CD4-positive, CD25-positive, alpha-beta regulatory T cell (primary cell): ENCODE results near the gene CORO2A. TPM values are rescaled to one million over a fixed set of nuclear protein-coding genes. Genes with fewer than 3 reads are reported as not detected.

Source experiments
- ATAC-seq, 2 donors: fragments of 150-1000 bp; cut with Tn5 transposase; one replicate each; pipeline ENCODE4 v1.10.0; 2021; ENCODE audit warnings: low read depth in 2 of 2, moderate number of reproducible peaks in 2 of 2, moderate library complexity in 1 of 2
- DNase-seq, 3 donors: peaks; one replicate each; pipeline versions ENCODE4 v3.0.0 to v3.0.0-alpha.2; 2012 to 2022; ENCODE audit warnings: mixed read lengths in 1 of 3
- H3K27ac ChIP-seq: one replicate; pipeline ENCODE4 v1.7.0; 2013; ENCODE audit warnings: mild to moderate bottlenecking, low read length; ENCODE audit not compliant: insufficient read depth, poor library complexity, severe bottlenecking
- H3K27me3 ChIP-seq: one replicate; pipeline ENCODE4 v1.7.0; 2013; ENCODE audit warnings: low read length; ENCODE audit not compliant: control insufficient read depth, insufficient read depth
- H3K36me3 ChIP-seq: one replicate; pipeline ENCODE4 v1.7.0; 2013; ENCODE audit warnings: mild to moderate bottlenecking, low read length, moderate library complexity; ENCODE audit not compliant: control insufficient read depth, insufficient read depth
- H3K4me1 ChIP-seq: 2 replicates; pipeline ENCODE4 v1.7.0; 2013; ENCODE audit warnings: mild to moderate bottlenecking, low read length; ENCODE audit not compliant: insufficient read depth, control insufficient read depth, poor library complexity, severe bottlenecking
- H3K4me3 ChIP-seq: one replicate; pipeline ENCODE4 v1.7.0; 2013; ENCODE audit warnings: low read depth, mild to moderate bottlenecking, low read length, moderate library complexity
- H3K9me3 ChIP-seq, 2 experiments: 1 replicate in 1 of 2; 2 replicates in 1 of 2; pipeline ENCODE4 v1.7.0; 2013; ENCODE audit warnings: low read length in 2 of 2, mild to moderate bottlenecking in 1 of 2, moderate library complexity in 1 of 2; ENCODE audit not compliant: control insufficient read depth in 2 of 2
- H3K27ac Mint-ChIP-seq, 3 donors: one replicate each; pipeline ENCODE4 v1.8.0; 2020 to 2022; ENCODE audit warnings: mild to moderate bottlenecking in 3 of 3, mixed read lengths in 3 of 3, moderate library complexity in 2 of 3
- H3K27me3 Mint-ChIP-seq: one replicate; pipeline ENCODE4 v1.8.0; 2022; ENCODE audit warnings: mild to moderate bottlenecking, mixed read lengths
- H3K36me3 Mint-ChIP-seq: one replicate; pipeline ENCODE4 v1.8.0; 2020; ENCODE audit warnings: mixed read lengths
- H3K4me1 Mint-ChIP-seq, 4 donors: one replicate each; pipeline ENCODE4 v1.8.0; 2020 to 2022; ENCODE audit warnings: mixed read lengths in 4 of 4, mild to moderate bottlenecking in 1 of 4
- H3K4me3 Mint-ChIP-seq, 4 donors: one replicate each; pipeline ENCODE4 v1.8.0; 2020 to 2022; ENCODE audit warnings: mild to moderate bottlenecking in 4 of 4, mixed read lengths in 4 of 4, moderate library complexity in 3 of 4
- H3K9me3 Mint-ChIP-seq, 7 donors: one replicate each; pipeline ENCODE4 v1.8.0; 2020 to 2022; ENCODE audit warnings: mixed read lengths in 7 of 7, mild to moderate bottlenecking in 3 of 7, moderate library complexity in 2 of 7
- polyA plus RNA-seq, 4 donors: library from polyadenylated mRNA; unstranded; fragments of 300-500 nt; fragmentation: Illumina TruSeq; gene quantifications; one replicate each; pipeline ENCODE4 v1.2.3, GENCODE V29; 2021
- total RNA-seq: library from RNA; stranded (reverse); gene quantifications from one replicate; pipeline ENCODE4 v1.2.3, GENCODE V29; 2022

CORO2A gene
- total and polyA plus RNA-seq, 5 donors from 2014 or later: 13.4 to 27.0 (median 14.1) TPM

GRCh38 chr9:98101416-98101815, 91.0 kb downstream of the CORO2A start:
- peak overlapping the region; percentile 79 to 92 (median 84) for H3K4me3 Mint-ChIP-seq
- H3K27me3 Mint-ChIP-seq: no peaks in the 10 kb centered on the region
- H3K27me3 ChIP-seq: no peaks in the 10 kb centered on the region
- peaks cover 0 to 2% (median 0%) of the 10 kb centered on the region in 7 donors for H3K9me3 Mint-ChIP-seq
- peaks cover 32 to 94% (median 64%) of the 10 kb centered on the region in 4 donors for H3K4me1 Mint-ChIP-seq
- DNase-seq (no peak), ATAC-seq (no peak)
- peak overlapping the region; percentile 93 to 100 (median 93) for H3K27ac Mint-ChIP-seq
- H3K36me3 Mint-ChIP-seq: peaks cover 48% of the 10 kb centered on the region
- H3K4me1 ChIP-seq: peaks cover 99% of the 10 kb centered on the region
- H3K4me3 ChIP-seq: peak overlapping the region; percentile 26
- H3K36me3 ChIP-seq: peaks cover 26% of the 10 kb centered on the region
- H3K27ac ChIP-seq: peak overlapping the region; percentile 87
- no peaks in the 10 kb centered on the region for H3K9me3 ChIP-seq

- no peak for DNase-seq
- Histone ChIP-seq H3K36me3 (peaks cover 31% of the 10 kb centered on the region), H3K27me3 (no peaks in the 10 kb centered on the region), H3K4me1 (peaks cover 99% of the 10 kb centered on the region), H3K4me3 (peak overlapping the region; percentile 66), H3K9me3 (no peaks in the 10 kb centered on the region), H3K27ac (peak overlapping the region; percentile 87)
- Mint-ChIP-seq H3K27ac (peak overlapping the region; percentile 92 to 93 (median 93)), H3K27me3 (no peaks in the 10 kb centered on the region), H3K4me3 (peak overlapping the region; percentile 50 to 86 (median 80)), H3K4me1 (peaks cover 32 to 94% (median 65%) of the 10 kb centered on the region in 4 donors), H3K36me3 (peaks cover 46% of the 10 kb centered on the region), H3K9me3 (peaks cover 0 to 2% (median 0%) of the 10 kb centered on the region in 7 donors)
- ATAC-seq: no peak
Measured at GRCh38 chr9:98100456-98100855, 92.0 kb downstream of the CORO2A start.

DNA sequence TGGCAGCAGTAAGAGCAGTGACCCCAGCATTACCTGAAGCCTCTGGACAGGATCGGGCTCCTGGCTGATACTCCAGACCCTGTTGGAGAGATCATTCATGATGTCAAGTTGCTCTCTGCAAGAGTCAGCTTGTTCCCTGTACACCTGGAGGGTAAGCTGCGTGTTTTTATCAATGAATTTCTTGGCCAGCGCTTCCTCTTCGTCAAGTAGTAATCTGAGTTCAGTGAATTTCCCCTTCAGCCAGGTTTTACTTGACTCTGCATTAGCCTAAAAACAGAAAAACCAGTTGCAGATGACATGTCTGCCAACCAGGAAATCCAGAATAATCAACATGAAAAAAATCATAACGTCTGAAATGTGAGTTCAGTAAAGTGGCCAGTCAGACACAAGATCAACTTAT, 92.5 kb downstream of the CORO2A start:
- Histone ChIP-seq H3K9me3 (no peaks in the 10 kb centered on the region), H3K27me3 (no peaks in the 10 kb centered on the region), H3K36me3 (peaks cover 30% of the 10 kb centered on the region), H3K27ac (peak overlapping the region; percentile 87), H3K4me3 (peak overlapping the region; percentile 66), H3K4me1 (peaks cover 99% of the 10 kb centered on the region)
- peak overlapping the region; percentile 92 to 93 (median 93) for H3K27ac Mint-ChIP-seq
- peaks cover 32 to 92% (median 68%) of the 10 kb centered on the region in 4 donors for H3K4me1 Mint-ChIP-seq
- peak overlapping the region; percentile 48 to 86 (median 80) for H3K4me3 Mint-ChIP-seq
- no peaks in the 10 kb centered on the region for H3K27me3 Mint-ChIP-seq
- H3K9me3 Mint-ChIP-seq: peaks cover 0 to 2% (median 0%) of the 10 kb centered on the region in 7 donors
- H3K36me3 Mint-ChIP-seq: peaks cover 49% of the 10 kb centered on the region
- ATAC-seq (no peak), DNase-seq (peak in 2 of 3 donors; percentile 44 to 83)

DNA sequence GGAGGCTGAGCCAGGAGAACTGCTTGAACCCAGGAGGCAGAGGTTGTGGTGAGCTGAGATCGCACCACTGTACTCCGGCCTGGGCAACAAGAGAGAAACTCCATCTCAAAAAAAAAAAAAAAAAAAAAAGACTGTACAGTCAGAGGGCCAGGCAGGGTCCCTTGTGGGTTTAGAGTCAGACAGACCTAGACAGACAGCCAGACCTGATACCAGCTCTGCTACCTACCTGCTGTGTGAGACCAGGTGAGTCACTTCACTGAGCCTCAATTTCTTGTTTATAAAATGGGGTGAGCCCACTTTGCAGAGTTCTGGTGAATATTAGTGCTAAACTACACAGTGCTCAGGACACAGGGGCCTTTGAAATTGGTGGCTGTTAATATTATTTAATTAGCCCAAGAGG, 93.1 kb downstream of the CORO2A start:
- peaks cover 99% of the 10 kb centered on the region for H3K4me1 ChIP-seq
- Mint-ChIP-seq H3K36me3 (peaks cover 47% of the 10 kb centered on the region), H3K9me3 (peaks cover 0 to under 1% (median 0%) of the 10 kb centered on the region in 7 donors), H3K27me3 (no peaks in the 10 kb centered on the region), H3K27ac (peak overlapping the region; percentile 92 to 93 (median 93)), H3K4me1 (peaks cover 28 to 92% (median 67%) of the 10 kb centered on the region in 4 donors), H3K4me3 (peak overlapping the region in 3 of 4 donors; percentile 44 to 80 (median 79))
- H3K36me3 ChIP-seq: peaks cover 32% of the 10 kb centered on the region
- H3K27me3 ChIP-seq: no peaks in the 10 kb centered on the region
- peak overlapping the region; percentile 66 for H3K4me3 ChIP-seq
- H3K27ac ChIP-seq: peak overlapping the region; percentile 87
- DNase-seq: peak in 1 of 3 donors; percentile 43
- no peaks in the 10 kb centered on the region for H3K9me3 ChIP-seq
- ATAC-seq: no peak

DNA sequence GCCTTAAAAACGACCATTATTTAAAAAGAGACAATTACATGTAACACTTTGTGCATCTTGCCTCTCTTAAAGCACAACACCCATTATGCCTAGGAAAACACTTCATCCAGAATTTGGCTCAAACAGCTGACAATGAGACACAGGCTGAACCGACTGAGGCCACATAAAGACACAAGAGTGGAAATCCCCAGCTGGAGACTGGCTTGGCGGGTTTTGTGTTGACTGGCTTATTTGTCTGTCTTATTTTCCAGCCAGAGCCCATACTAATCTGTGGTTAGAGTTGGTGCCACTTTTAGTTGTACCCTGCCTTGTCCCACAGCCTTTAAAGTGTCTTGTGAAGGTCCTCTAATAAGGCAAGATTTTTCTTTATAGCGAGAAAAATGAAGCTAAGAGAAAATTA, 94.6 kb downstream of the CORO2A start:
- H3K36me3 Mint-ChIP-seq: peaks cover 50% of the 10 kb centered on the region
- peak overlapping the region; percentile 35 to 60 (median 51) for H3K4me3 Mint-ChIP-seq
- H3K4me1 Mint-ChIP-seq: peaks cover 36 to 95% (median 69%) of the 10 kb centered on the region in 4 donors
- Histone ChIP-seq H3K4me1 (peaks cover 98% of the 10 kb centered on the region), H3K9me3 (no peaks in the 10 kb centered on the region), H3K4me3 (peak overlapping the region; percentile 39), H3K27ac (peak overlapping the region; percentile 87), H3K36me3 (peaks cover 33% of the 10 kb centered on the region), H3K27me3 (no peaks in the 10 kb centered on the region)
- H3K27ac Mint-ChIP-seq: peak overlapping the region; percentile 92 to 96 (median 93)
- no peaks in the 10 kb centered on the region for H3K27me3 Mint-ChIP-seq
- H3K9me3 Mint-ChIP-seq: peaks cover 0 to 2% (median 0%) of the 10 kb centered on the region in 7 donors
- no peak for ATAC-seq
- DNase-seq: peak; percentile 34 to 57 (median 55)

DNA sequence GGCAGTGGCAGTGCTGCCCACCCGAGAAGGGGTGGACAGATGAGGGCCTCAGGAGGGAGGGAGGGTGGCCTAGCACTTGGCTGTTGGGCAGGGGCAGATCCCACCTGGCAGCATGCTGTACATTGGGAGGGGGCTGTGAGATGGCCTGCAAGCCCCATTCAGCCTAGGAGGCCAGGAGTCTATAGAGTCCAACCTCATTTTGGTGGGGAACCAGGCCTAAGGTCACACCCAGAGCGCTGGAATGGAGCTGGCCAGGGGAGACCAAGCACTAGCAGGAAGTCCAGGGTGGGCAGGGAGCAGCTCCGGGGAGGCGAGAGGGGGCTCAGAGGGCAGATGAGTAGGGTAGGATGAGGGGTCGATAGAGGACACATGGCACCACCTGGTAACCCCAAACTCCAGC, 96.3 kb downstream of the CORO2A start:
- peaks cover 56% of the 10 kb centered on the region for H3K36me3 Mint-ChIP-seq

DNA sequence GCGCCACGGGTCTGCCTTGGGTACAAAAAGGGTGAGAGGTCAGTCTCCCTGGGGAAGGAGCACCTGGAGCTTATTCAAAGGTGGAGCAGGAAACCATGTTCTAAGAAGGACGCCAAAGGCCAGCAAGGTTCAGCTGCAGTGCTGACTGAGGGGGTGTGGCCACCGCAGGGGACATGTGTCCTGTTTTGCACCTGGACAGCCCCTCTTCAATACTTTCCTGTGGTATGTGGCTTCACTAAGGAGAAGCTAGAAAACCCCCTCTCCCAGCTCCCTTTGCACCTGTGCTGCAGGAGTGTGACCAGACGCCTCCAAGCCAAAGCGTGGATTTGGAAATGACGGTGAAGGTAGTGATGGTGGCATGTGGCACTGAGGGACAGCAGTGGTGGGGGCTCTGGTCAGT, 97.0 kb downstream of the CORO2A start:
- H3K36me3 Mint-ChIP-seq: peaks cover 60% of the 10 kb centered on the region

More for the DNA sequence above, 96.3 kb downstream of the CORO2A start:
- ATAC-seq: no peak
- no peak for DNase-seq
- Histone ChIP-seq H3K9me3 (no peaks in the 10 kb centered on the region), H3K36me3 (peaks cover 38% of the 10 kb centered on the region), H3K27ac (peak overlapping the region; percentile 38), H3K4me1 (peaks cover 91% of the 10 kb centered on the region), H3K27me3 (no peaks in the 10 kb centered on the region), H3K4me3 (no peak overlapping the region)
- H3K9me3 Mint-ChIP-seq: peaks cover 0 to 2% (median 0%) of the 10 kb centered on the region in 7 donors
- H3K4me1 Mint-ChIP-seq: peaks cover 26 to 91% (median 69%) of the 10 kb centered on the region in 4 donors
- H3K4me3 Mint-ChIP-seq: peak overlapping the region in 3 of 4 donors; percentile 8 to 48 (median 21)
- H3K27ac Mint-ChIP-seq: peak overlapping the region; percentile 93 to 98 (median 96)
- no peaks in the 10 kb centered on the region for H3K27me3 Mint-ChIP-seq

More for the DNA sequence above, 97.0 kb downstream of the CORO2A start:
- peak overlapping the region; percentile 92 to 98 (median 93) for H3K27ac Mint-ChIP-seq
- H3K27me3 Mint-ChIP-seq: no peaks in the 10 kb centered on the region
- H3K4me3 Mint-ChIP-seq: peak overlapping the region in 3 of 4 donors; percentile 8 to 62 (median 54)
- peaks cover 84% of the 10 kb centered on the region for H3K4me1 ChIP-seq
- ATAC-seq: no peak
- no peak for DNase-seq
- H3K9me3 ChIP-seq: no peaks in the 10 kb centered on the region
- H3K27me3 ChIP-seq: no peaks in the 10 kb centered on the region
- peaks cover 25 to 93% (median 71%) of the 10 kb centered on the region in 4 donors for H3K4me1 Mint-ChIP-seq
- H3K27ac ChIP-seq: no peak overlapping the region
- peaks cover 38% of the 10 kb centered on the region for H3K36me3 ChIP-seq
- H3K9me3 Mint-ChIP-seq: peaks cover 0 to 2% (median 0%) of the 10 kb centered on the region in 7 donors
- H3K4me3 ChIP-seq: no peak overlapping the region
